ENCODE results near the gene GNA12. TPM values are rescaled to one million over a fixed set of nuclear protein-coding genes. Genes with fewer than 3 reads are reported as not detected.

GNA12 gene, protein sequence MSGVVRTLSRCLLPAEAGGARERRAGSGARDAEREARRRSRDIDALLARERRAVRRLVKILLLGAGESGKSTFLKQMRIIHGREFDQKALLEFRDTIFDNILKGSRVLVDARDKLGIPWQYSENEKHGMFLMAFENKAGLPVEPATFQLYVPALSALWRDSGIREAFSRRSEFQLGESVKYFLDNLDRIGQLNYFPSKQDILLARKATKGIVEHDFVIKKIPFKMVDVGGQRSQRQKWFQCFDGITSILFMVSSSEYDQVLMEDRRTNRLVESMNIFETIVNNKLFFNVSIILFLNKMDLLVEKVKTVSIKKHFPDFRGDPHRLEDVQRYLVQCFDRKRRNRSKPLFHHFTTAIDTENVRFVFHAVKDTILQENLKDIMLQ
- total RNA-seq: 30.3 and 31.7 TPM in 2 replicates

DNA sequence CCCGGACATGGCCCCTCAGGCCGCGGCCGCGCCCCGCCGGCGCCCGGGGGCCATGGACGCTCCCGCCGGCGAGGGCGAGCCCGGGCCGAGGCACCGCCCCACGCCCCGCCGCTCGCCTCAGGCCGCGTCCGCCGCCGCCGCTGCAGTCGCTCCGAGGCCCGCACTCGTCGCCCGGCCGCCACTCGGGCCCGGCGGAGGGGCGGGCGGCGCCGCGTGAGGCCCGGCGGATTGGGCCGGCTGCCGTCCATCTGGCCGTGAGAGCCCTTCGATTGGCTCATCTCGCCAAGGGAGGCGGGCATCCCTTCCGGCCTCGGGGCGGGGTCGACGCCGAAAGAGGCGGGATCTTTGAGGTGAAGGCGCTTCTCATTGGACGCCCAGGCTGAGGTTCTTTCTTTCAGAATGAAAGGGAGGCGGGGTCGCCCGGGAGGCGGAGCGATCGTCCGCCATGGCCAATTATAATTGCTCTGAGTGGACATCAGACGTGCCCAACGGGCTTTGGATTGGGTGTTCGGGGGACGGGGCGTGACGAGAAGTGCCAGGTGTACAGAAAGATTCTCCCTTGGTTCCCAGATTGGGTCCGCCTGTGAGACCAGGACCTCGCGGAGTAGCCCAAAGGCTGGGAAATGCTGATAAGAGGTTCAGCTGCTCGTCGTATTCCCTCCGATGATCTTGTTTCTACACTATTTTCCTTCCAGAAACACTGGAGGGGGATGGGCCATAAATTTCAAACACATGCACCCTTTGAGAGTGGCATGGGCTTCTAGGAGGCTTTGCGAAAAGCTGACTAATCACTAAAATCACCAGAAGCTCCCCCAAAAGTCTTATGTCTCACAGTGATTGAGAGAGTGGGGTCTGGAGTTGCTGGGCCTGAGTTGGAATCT is at the start of gene GNA12:
Gene GNA12, minus strand, starts transcription at position 156 of the 881 bp plus-strand sequence. Its CDS starts 147 bp downstream, at position 9.
- intact Hi-C loops (cut with micrococcal nuclease): loop anchor here (1.0 to 5.0 kb wide), 7 partner anchors 19 to 289 kb away; partner anchors contain the start of genes BRAT1 and TTYH3

DNA sequence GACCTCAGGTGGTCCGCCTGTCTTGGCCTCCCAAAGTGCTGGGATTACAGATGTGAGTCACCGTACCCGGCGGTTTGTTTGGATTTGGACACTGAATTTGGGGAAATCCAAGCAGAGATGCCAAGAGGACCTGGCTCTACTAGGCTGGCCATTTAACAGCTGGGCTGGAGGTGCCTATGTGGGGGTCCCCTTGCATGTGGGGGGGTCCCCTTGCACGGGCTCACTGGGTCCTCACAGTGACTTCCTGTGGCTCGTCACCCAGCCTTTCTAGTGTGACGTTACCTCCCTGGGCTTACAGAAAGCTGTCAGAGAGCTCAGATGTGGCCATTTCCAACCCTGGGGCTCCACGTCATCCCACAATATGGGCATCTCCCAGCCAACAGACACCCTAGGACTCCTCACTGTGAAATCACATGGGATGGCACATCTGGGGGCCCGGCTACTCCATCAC is 49.3 kb upstream of the GNA12 start:
- intact Hi-C loops (cut with micrococcal nuclease): no loop called here

GRCh38 chr7:2892549-2892948 is 48.4 kb upstream of the GNA12 start:
- intact Hi-C loops (cut with micrococcal nuclease): no loop called here

DNA sequence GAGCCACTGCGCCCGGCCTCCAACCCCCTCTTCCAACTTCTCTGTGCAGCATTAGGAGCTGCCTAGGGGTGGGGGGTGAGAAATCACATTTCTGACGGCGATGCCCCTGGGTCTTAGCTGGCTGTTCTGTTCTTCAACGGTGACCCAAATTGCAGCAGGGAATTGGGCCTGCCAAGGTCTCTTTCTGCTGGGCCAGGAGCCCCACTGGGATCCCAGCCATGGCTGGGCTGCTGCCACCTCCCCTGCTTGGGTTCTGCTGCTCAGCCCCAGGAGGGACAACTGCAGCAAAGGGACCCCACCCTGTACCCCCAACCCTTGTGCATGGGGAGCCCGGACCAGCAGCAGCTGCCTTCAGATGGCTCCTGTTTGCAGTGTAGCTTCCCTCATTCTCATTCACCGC is 43.7 kb upstream of the GNA12 start:
- intact Hi-C loops (cut with micrococcal nuclease): loop anchor here (1.0 to 5.0 kb wide), 5 partner anchors 154 to 1009 kb away; partner anchors contain the start of gene CARD11

- intact Hi-C loops (cut with micrococcal nuclease): loop anchor here (1.0 to 5.0 kb wide), 5 partner anchors 155 to 1010 kb away; partner anchors contain the start of gene CARD11
These were observed 42.8 kb upstream of the GNA12 start for GRCh38 chr7:2886900-2887299.

GRCh38 chr7:2886391-2886790 is 42.3 kb upstream of the GNA12 start:
- intact Hi-C loops (cut with micrococcal nuclease): loop anchor here (2.0 to 5.0 kb wide), 2 partner anchors 156 to 176 kb away; partner anchors contain the start of gene CARD11

- intact Hi-C loops (cut with micrococcal nuclease): no loop called here
These were observed 40.1 kb upstream of the GNA12 start for GRCh38 chr7:2884161-2884560.

- intact Hi-C loops (cut with micrococcal nuclease): no loop called here
These were observed 39.0 kb upstream of the GNA12 start for GRCh38 chr7:2883101-2883500.

- intact Hi-C loops (cut with micrococcal nuclease): no loop called here
These were observed 38.0 kb upstream of the GNA12 start for GRCh38 chr7:2882111-2882510.

DNA sequence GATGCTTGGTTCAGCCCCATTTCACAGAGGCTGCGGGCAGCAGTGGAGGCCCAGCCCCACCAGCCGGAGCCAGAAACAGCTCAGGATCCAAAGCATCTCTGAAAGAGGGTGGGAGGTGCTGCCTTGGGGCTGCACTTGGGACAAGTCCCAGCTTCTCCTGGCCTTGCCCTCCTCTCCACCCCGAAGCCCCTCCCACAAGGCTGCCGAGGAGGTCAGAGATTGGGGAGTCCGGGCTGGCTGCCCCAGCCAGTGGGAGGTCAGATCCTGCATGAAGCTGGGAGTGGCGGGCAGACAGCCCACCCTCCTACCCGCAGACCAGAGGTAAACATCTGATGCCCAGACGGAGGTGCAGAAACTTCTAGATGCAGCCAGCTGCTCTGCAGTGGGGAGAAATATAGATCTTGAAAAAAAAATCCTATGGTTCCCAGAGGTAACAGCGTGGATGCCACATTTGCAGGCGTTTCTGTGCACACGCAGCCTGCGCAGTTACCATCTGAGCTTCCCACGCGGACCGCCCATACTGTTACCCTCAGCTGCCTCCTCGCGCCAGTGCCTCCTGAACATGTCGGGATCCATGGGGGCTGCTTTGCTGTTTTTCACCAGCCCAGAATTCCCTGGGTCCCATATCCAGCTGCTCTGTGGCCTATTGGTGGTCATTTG is 36.9 kb upstream of the GNA12 start:
- intact Hi-C loops (cut with micrococcal nuclease): no loop called here

- intact Hi-C loops (cut with micrococcal nuclease): no loop called here
These were observed 35.9 kb upstream of the GNA12 start for GRCh38 chr7:2880051-2880450.

- intact Hi-C loops (cut with micrococcal nuclease): no loop called here
These were observed 35.2 kb upstream of the GNA12 start for GRCh38 chr7:2879354-2879753.

DNA sequence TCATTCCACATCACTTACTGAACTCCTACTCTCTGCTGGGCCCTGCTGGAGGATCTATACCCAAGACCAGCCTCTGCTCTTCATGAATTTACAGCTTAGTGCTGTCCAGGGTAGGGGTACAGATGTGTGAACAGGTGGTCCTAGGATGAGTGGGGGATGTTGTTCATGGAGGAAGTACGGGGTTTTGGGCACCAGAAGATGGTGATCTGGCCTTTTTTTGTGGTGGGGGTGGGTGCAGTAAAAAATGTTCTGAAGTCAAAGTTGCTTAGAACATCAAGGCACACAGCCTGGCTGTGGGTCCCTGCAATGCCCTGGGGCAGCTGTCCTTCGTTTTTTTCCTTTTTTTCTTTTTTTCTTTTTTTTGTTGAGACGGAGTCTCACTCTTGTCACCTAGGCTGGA is 34.2 kb upstream of the GNA12 start:
- intact Hi-C loops (cut with micrococcal nuclease): no loop called here

- intact Hi-C loops (cut with micrococcal nuclease): no loop called here
These were observed 32.1 kb upstream of the GNA12 start for GRCh38 chr7:2876031-2876731.

DNA sequence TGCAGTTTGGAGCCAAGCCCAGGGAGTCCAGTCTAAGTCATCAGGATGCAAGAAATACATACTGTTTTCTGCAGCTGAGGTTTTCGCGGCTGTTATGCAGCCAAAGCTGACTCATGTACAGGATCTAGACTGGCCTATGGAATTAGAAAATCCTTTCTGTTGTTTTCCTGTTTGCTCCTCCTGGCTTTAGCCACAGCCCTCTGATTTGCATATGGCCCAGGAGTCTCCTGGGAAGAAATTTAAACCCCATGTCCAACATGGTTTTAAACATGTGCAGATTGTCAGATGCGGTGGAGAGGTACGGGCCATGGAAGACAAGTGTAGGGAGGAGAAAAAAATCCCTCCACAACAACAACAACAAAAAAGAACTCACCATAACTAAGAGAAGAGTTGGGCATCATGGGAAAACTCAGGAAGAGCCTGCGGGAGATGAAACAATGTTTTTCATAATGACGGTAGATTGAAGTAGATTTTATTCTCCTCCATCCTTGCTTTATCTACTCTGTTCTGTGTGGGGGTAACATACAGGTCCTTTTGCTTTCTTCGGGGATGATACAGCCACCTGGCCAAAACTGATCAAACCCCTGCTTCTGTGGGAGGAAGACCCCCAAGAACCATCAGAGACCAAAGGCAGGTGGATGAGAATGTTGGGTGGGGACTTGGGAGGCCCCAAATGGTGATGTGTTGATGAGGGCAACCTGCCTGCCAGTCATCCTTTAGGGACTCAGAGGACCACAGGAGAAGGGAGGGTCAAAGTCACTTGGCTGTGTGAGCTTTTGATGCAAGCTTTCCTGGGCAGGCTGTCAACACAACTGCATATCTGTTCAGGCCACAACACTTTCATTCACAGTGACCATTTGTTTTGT is 29.8 kb upstream of the GNA12 start:
- intact Hi-C loops (cut with micrococcal nuclease): no loop called here

- intact Hi-C loops (cut with micrococcal nuclease): no loop called here
These were observed 29.0 kb upstream of the GNA12 start for GRCh38 chr7:2873146-2873545.

DNA sequence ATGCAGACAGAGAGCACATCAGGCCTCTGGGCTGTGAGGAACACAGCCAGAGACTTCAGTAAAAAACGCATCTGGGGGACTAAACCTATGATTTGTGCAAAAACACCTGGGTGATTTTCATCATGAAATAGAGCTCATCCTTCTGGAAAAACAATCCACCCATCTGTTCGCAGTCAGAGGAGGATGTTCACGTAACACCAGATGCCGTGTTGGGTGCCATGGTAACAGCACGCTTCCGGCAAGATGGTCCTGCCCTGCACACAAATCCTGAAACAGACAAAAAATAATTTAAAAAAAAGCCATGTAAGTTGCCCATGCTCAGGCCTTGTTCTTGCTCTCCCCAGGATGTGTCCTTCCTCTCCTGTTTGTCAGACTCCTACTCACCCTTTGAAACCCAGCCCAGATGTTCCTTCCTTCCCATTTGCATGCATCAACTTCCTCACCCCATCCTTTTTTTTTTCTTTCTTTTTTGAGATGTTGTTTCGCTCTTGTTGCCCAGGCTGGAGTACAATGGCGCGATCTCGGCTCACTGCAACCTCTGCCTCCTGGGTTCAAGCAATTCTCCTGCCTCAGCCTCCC is 28.3 kb upstream of the GNA12 start:
- intact Hi-C loops (cut with micrococcal nuclease): no loop called here

DNA sequence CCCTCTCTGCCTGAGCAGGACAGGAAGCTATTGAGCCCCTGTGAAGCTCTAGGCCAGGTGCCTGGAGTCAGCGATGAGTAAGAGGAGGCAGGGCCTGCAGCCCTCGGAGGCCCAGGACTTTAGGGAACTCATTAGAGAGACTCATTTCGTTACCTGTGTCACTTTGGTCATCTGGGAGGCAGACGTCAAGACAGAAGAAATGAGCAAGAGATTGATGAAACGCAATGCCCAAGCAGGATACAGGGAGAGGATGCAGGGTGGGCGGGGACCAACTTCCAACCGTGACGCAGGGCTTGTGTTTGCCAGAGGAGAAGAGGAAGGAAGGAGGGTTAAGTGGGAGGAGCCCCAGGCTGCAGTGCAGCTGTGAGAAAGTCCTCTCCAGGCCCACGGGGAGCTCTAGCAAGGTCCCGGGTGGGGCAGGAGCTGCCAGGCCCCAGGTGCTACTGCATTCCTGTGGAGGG is 26.4 kb upstream of the GNA12 start:
- intact Hi-C loops (cut with micrococcal nuclease): no loop called here

- intact Hi-C loops (cut with micrococcal nuclease): loop anchor here (5.0 to 10.0 kb wide), 2 partner anchors 592 to 1605 kb away; no protein-coding TSS in a partner anchor
These were observed 25.9 kb upstream of the GNA12 start for GRCh38 chr7:2869981-2870380.

Data from T-helper 1 cell treated with Interleukin-12 subunit alpha and Interleukin-12 subunit beta and Interleukin-4 antibody, amounts not matched to agents 30 ng/mL and 1 ng/mL, for 36 hours (primary cell).